ENCODE measurements around the gene DZANK1.

- no peak for TF ChIP-seq EZH2phosphoT487 (conservative IDR thresholded peaks at IDR 0.05; ENCODE audit: low read length)
- no peak for TF ChIP-seq CTCF (IDR thresholded peaks at IDR 0.05; ENCODE audit: insufficient read depth, low read length, poor library complexity, severe bottlenecking)
Measured at GRCh38 chr20:18488301-18488700, 21.5 kb upstream of the DZANK1 start.
